GM18498 (cell line): ENCODE results near the gene NEB.

Source experiments
- ATAC-seq: cut with Tn5 transposase; IDR thresholded peaks from one replicate; pipeline ENCODE4 v1.9.1; 2021; ENCODE audit warnings: mild to moderate bottlenecking, moderate library complexity; ENCODE audit not compliant: unreplicated experiment

NEB gene, protein sequence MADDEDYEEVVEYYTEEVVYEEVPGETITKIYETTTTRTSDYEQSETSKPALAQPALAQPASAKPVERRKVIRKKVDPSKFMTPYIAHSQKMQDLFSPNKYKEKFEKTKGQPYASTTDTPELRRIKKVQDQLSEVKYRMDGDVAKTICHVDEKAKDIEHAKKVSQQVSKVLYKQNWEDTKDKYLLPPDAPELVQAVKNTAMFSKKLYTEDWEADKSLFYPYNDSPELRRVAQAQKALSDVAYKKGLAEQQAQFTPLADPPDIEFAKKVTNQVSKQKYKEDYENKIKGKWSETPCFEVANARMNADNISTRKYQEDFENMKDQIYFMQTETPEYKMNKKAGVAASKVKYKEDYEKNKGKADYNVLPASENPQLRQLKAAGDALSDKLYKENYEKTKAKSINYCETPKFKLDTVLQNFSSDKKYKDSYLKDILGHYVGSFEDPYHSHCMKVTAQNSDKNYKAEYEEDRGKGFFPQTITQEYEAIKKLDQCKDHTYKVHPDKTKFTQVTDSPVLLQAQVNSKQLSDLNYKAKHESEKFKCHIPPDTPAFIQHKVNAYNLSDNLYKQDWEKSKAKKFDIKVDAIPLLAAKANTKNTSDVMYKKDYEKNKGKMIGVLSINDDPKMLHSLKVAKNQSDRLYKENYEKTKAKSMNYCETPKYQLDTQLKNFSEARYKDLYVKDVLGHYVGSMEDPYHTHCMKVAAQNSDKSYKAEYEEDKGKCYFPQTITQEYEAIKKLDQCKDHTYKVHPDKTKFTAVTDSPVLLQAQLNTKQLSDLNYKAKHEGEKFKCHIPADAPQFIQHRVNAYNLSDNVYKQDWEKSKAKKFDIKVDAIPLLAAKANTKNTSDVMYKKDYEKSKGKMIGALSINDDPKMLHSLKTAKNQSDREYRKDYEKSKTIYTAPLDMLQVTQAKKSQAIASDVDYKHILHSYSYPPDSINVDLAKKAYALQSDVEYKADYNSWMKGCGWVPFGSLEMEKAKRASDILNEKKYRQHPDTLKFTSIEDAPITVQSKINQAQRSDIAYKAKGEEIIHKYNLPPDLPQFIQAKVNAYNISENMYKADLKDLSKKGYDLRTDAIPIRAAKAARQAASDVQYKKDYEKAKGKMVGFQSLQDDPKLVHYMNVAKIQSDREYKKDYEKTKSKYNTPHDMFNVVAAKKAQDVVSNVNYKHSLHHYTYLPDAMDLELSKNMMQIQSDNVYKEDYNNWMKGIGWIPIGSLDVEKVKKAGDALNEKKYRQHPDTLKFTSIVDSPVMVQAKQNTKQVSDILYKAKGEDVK (N-terminal part only)

DNA sequence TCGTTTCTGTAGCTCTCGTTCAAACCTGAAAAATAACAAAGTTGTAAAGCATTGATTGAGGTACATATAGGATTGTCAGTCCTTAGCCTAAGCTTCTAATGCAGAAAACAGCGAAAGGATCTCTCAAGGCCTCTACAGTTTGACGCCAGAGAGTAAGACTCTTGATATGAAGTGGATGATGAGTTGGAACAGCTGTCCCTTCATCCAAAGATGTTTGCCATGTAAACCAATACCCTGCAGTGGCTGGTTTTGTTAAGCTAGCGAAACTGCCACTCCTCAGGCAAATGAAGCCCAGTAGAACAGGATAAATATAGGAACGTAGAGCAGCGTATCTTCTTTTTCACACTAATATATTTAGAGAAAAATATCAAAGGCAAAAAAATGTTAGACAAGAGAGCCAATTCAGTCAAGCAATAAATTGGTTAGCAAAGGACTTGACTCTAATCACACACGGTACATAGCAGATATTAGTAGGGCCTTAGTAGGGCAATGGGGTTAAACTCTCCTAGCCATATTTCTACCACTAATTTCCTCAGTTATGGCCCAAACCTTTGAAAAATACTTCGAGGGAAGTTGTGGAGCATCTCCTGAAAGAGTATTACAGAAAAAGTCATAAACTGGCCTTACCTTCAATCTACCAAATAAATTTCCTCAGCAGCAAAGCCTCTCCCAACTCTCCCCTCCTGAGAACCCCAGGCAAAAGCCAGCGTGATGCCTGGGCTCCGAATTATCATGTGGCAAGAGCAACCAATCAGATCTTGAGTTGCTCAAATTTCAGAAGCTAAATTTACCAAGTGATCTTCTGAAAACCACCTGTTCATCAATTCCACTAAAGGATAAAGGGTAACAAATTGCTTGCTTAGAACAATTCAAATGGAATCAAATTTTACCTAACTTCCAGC is at the start of gene NEB:
NEB (minus strand) TSS at position 706 of the 902 bp plus-strand sequence. CDS start 1,320 bp downstream, outside the sequence.
- no peak for ATAC-seq

- ATAC-seq, result no peak
These were observed 48.9 kb upstream of the NEB start for GRCh38 chr2:151783133-151783520.

- ATAC-seq, result no peak
These were observed 48.3 kb upstream of the NEB start for GRCh38 chr2:151782378-151783132.

GRCh38 chr2:151781642-151782041 is 47.4 kb upstream of the NEB start:
- no peak for ATAC-seq

GRCh38 chr2:151780938-151781337 is 46.7 kb upstream of the NEB start:
- no peak for ATAC-seq

GRCh38 chr2:151777935-151778334 is 43.7 kb upstream of the NEB start:
- no peak for ATAC-seq

DNA sequence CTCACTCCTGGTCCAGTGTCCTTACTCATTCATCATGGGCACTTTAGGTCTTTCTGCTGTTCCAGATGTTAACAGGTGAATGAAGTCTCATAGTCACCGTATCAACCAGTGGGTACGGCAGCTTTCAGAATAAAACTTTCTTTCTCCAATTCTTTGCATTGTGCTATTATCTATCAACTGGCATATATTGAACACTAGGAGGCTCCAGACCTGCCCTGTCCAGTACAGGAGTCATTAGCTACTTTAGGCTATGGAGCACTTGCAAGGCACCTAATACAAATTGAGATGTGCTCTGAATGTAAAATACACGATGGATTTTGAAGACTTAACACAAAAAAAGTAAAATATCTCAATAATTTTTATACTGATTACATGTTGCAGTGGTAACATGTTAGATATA is 43.2 kb upstream of the NEB start:
- no peak for ATAC-seq

DNA sequence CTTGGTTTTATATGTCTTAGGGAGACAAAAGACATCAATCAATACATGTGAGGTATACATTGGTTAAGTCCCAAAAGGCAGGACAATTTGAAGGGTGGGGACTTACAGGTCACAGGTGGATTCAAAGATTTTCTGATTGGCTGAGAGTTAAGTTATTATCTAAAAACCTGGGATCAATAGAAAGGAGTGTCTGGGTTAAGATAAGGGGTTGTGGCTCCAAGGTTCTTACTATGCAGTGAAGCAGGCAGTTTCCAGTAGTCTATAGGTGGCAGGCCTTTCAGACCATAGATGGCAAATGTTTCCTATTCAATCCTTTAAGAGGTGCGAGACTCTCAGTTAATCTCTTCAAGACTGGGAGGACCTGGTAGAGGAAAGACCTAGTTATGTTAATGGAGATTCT is 42.1 kb upstream of the NEB start:
- ATAC-seq, result no peak

GRCh38 chr2:151775057-151775740 is 40.9 kb upstream of the NEB start:
- ATAC-seq, result peak; percentile 34

DNA sequence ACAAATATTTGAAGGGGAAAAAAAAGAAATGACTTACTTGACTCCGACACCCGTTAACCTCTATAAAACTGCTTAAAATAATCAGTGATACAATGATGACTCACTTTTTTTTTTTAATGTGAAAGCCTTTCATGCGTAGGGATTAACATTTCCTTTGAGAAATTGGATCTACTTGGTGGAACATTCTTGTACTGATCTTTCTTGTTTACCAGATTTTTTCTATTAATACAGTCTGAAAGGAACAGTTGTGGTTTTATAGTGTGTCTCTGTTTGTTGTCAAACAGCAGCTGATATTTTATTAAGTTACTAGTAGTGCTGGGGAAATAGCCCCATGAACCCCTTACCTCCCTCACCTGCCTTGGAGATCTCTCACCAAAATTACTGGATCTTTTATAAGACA is 40.2 kb upstream of the NEB start:
- ATAC-seq, result no peak

DNA sequence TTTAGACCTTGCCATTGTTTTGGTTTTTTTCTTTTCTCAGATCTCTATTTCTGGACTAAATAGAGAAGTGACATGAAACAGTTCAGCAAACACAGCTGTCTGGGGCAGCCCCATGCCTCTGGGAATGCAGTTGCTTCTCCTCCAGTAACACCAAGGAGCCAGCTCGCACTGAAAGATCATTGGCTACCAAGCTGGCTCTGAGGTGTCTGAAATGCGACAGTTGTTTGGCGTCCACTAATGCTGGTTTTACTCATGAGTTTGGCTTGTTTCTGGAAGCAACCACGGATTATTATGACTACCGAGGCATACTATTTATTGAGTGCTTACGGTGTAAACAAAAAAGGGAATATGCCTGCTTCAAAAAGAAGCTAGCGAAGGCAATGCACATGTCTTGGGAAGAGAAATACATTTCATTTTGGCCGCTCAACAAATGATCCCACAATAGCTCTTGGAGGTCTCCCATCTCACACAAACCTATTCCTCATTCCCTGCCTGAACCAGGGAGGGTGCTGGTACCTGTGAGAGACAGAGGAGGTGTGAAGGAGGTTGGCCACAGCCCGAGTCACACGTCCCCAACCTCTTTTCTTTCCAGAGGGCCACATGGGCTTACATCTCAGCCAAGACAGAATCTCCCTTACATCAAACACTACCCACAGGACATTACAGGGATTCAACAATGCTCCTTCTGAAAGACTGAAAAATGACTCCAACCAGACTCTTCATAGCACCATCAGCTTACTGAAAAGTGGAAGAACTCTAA is 37.5 kb upstream of the NEB start:
- peak; percentile 96 for ATAC-seq

DNA sequence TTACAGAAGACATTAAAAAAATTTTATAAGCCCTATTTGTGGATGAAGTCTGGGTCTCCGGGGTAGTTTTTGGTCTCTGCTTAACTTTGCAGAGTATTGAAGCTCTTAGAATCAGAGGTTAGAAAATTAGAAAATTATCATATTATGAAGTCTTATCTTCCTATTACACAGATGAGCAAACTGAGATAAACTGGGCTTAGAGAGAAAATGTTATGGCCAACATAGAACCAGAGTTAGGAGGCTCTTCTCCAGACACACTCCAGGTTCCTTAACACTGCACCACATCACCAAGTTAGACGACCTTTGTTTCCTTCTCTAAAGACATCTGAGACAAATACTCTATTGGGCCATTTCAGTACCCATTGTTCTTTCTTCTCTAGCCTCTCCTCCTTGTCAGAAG is 36.7 kb upstream of the NEB start:
- ATAC-seq, result no peak

- no peak for ATAC-seq
These were observed 35.3 kb upstream of the NEB start for GRCh38 chr2:151769606-151770005.

DNA sequence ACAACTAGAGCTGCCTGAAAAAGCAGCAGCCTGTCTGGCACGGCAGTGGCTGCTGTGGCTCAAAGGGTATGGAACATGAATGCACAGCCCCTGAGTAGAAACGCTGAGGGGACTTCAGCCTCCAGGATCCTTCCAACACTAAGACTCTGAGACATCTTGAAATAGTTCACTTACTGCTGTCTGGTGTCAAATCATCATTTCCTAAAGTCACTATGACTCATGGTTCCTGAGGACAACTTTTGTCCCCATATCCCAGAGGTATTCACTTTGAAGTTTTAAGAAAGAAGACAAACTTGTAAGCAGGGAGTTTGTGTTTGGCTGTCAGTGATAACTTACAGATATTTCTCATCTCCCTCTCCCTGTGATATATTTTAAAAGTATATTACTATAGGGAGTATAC is 33.3 kb upstream of the NEB start:
- no peak for ATAC-seq

- ATAC-seq, result peak; percentile 45
These were observed 32.3 kb upstream of the NEB start for GRCh38 chr2:151766437-151767153.

DNA sequence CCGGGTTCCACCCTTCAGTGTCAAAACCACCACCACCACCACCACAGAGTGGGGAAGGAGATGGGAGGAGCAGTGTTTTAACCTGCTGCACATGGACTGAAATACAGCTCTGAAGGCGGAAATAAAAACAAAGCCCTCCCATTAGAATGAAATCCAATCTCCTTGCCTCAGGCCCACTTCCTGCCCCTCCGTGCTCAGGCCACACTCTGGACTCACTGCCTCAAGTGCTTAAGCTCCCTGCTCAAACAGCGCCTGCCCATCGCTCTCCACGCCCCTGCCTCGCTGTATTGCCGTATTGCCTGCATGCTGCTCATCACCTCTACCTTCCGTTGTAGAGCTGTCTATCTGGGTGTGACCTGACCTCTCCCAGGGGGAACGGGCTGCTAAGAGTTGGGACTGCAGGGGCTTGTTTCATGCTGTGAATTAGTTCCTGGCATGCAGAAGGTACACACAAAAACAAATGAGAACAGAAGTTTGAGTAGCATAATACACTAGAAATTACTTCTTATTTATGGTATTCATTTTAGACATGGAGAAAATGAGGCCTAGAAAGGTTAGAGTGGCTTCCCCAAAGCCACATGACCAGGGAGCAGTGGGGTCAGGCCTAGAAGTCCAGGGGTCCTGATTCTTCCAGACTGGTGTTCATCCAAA is 31.6 kb upstream of the NEB start:
- ATAC-seq, result peak; percentile 43

DNA sequence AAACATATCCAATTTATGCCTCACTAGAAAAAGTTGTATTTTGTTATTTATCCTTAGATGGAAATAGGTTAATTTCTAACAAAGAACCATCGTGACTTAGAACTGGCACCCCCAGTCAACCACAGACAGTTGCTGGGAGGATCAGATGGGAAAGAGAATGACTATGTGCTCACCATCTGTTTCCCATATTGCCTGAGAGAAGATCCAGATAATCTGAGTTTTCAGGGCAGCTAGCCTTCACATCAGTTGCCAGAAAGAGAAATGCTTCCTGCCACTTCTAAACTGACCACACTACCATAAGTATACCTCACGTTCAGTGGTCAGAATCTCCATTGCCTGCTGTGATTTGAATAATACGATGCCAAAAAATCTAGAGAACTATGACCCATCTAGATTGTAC is 28.4 kb upstream of the NEB start:
- ATAC-seq, result no peak
